ENCODE data around the gene GPHN. TPM values are rescaled to one million over a fixed set of nuclear protein-coding genes. Genes with fewer than 3 reads are reported as not detected.

The GPHN gene
- total and polyA plus RNA-seq, 2 of the 8 experiments (the other 6 are each of a cell fraction or from before 2014, with no cell fraction given) = 6.0 to 16.0 TPM

DNA sequence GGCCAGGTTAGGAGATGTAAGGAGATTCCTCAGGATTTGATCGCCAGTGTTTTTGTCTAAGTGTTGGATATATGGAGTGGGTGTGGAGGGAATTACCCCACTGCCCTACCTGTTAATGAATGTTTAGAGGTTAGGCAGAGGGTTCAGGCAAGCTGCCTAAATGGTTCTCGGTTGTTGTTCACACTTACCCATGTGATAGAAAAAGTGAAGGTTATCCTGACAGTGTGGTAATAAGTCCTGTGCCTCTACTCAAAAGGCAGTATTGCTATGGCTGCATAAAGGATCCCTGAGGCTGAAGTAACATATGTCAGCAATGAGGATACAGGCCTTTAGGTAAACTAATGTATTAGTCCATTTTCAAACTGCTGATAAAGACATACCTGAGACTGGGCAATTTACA is 112.0 kb downstream of the GPHN start (continued):
- TF ChIP-seq, protein P1, sequence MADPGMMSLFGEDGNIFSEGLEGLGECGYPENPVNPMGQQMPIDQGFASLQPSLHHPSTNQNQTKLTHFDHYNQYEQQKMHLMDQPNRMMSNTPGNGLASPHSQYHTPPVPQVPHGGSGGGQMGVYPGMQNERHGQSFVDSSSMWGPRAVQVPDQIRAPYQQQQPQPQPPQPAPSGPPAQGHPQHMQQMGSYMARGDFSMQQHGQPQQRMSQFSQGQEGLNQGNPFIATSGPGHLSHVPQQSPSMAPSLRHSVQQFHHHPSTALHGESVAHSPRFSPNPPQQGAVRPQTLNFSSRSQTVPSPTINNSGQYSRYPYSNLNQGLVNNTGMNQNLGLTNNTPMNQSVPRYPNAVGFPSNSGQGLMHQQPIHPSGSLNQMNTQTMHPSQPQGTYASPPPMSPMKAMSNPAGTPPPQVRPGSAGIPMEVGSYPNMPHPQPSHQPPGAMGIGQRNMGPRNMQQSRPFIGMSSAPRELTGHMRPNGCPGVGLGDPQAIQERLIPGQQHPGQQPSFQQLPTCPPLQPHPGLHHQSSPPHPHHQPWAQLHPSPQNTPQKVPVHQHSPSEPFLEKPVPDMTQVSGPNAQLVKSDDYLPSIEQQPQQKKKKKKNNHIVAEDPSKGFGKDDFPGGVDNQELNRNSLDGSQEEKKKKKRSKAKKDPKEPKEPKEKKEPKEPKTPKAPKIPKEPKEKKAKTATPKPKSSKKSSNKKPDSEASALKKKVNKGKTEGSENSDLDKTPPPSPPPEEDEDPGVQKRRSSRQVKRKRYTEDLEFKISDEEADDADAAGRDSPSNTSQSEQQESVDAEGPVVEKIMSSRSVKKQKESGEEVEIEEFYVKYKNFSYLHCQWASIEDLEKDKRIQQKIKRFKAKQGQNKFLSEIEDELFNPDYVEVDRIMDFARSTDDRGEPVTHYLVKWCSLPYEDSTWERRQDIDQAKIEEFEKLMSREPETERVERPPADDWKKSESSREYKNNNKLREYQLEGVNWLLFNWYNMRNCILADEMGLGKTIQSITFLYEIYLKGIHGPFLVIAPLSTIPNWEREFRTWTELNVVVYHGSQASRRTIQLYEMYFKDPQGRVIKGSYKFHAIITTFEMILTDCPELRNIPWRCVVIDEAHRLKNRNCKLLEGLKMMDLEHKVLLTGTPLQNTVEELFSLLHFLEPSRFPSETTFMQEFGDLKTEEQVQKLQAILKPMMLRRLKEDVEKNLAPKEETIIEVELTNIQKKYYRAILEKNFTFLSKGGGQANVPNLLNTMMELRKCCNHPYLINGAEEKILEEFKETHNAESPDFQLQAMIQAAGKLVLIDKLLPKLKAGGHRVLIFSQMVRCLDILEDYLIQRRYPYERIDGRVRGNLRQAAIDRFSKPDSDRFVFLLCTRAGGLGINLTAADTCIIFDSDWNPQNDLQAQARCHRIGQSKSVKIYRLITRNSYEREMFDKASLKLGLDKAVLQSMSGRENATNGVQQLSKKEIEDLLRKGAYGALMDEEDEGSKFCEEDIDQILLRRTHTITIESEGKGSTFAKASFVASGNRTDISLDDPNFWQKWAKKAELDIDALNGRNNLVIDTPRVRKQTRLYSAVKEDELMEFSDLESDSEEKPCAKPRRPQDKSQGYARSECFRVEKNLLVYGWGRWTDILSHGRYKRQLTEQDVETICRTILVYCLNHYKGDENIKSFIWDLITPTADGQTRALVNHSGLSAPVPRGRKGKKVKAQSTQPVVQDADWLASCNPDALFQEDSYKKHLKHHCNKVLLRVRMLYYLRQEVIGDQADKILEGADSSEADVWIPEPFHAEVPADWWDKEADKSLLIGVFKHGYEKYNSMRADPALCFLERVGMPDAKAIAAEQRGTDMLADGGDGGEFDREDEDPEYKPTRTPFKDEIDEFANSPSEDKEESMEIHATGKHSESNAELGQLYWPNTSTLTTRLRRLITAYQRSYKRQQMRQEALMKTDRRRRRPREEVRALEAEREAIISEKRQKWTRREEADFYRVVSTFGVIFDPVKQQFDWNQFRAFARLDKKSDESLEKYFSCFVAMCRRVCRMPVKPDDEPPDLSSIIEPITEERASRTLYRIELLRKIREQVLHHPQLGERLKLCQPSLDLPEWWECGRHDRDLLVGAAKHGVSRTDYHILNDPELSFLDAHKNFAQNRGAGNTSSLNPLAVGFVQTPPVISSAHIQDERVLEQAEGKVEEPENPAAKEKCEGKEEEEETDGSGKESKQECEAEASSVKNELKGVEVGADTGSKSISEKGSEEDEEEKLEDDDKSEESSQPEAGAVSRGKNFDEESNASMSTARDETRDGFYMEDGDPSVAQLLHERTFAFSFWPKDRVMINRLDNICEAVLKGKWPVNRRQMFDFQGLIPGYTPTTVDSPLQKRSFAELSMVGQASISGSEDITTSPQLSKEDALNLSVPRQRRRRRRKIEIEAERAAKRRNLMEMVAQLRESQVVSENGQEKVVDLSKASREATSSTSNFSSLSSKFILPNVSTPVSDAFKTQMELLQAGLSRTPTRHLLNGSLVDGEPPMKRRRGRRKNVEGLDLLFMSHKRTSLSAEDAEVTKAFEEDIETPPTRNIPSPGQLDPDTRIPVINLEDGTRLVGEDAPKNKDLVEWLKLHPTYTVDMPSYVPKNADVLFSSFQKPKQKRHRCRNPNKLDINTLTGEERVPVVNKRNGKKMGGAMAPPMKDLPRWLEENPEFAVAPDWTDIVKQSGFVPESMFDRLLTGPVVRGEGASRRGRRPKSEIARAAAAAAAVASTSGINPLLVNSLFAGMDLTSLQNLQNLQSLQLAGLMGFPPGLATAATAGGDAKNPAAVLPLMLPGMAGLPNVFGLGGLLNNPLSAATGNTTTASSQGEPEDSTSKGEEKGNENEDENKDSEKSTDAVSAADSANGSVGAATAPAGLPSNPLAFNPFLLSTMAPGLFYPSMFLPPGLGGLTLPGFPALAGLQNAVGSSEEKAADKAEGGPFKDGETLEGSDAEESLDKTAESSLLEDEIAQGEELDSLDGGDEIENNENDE (IDR thresholded peaks at IDR 0.05; ENCODE audit: insufficient replicate concordance, low read length) = no peak
- TF ChIP-seq SIN3A (conservative IDR thresholded peaks at IDR 0.05 in 1 of 2, IDR thresholded peaks at IDR 0.05 in 1 of 2; ENCODE audit: low read depth in 1 of 2, low read length in 2 of 2) = no peak
- TF ChIP-seq SP4 (IDR thresholded peaks at IDR 0.05; ENCODE audit: low read length) = no peak
- TF ChIP-seq EP300 (IDR thresholded peaks at IDR 0.05; ENCODE audit: borderline replicate concordance in 1 of 2, low read depth in 2 of 2, low read length in 2 of 2) = no peak
- no peak for TF ChIP-seq RNF2 (IDR thresholded peaks at IDR 0.05; ENCODE audit: borderline replicate concordance, low read depth, low read length, missing control alignments, poor library complexity, severe bottlenecking)
- TF ChIP-seq, protein P2, sequence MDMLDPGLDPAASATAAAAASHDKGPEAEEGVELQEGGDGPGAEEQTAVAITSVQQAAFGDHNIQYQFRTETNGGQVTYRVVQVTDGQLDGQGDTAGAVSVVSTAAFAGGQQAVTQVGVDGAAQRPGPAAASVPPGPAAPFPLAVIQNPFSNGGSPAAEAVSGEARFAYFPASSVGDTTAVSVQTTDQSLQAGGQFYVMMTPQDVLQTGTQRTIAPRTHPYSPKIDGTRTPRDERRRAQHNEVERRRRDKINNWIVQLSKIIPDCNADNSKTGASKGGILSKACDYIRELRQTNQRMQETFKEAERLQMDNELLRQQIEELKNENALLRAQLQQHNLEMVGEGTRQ (IDR thresholded peaks at IDR 0.05; ENCODE audit: low read length) = no peak
- TF ChIP-seq ASH2L (IDR thresholded peaks at IDR 0.05; ENCODE audit: low read length) = no peak
- TF ChIP-seq, protein P3, sequence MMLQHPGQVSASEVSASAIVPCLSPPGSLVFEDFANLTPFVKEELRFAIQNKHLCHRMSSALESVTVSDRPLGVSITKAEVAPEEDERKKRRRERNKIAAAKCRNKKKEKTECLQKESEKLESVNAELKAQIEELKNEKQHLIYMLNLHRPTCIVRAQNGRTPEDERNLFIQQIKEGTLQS (IDR thresholded peaks at IDR 0.05; ENCODE audit: insufficient read depth, low read depth, low read length) = no peak
- no peak for TF ChIP-seq POU5F1 (IDR thresholded peaks at IDR 0.05; ENCODE audit: low read depth, low read length)

All from H1 (cell line).